Cerebellar nuclear complex (tissue), 1 donor: ENCODE measurements around the gene NEBL.

Source experiments
- DNase-seq, 2 experiments: peaks; one replicate each; lab custom pipeline; 2025; lab: John Stamatoyannopoulos, UW

Gene NEBL

DNA sequence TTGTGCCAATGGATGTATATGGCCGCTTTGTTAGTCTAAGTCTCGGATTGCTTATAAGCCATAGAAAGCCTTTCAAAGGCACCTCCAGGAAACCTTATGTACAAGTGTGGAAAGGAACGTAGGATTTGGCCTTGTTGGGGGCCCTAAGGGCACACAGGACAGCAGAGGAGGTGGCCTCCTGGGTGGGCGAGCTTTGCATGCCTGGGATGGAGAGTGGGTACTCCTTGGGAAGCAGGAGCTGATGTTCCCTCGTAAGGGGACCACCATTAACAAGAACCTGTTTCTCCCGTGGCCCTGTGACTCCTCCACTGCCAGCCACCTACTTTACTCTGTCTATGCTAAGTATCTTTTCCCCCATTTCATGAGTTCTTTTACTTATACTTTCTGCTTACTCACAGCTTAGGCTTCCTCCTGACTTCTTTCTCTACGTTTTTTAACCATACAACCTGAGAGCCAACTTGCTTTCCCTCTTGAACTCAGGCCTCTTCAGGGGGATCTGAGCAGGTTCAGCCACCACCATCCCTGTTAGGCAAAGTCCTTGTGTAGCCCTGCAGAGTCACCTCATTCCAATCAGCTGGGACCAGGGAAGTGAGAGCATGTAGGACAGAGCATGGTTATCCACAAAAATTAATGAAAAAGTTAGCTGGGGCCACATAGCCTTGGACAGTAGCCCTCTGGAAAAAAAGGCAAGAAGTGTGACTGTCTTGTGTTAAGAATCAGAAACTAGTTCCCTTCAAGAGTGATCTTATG lies 118.9 kb downstream of the NEBL start:
- DNase-seq, result no peak

DNA sequence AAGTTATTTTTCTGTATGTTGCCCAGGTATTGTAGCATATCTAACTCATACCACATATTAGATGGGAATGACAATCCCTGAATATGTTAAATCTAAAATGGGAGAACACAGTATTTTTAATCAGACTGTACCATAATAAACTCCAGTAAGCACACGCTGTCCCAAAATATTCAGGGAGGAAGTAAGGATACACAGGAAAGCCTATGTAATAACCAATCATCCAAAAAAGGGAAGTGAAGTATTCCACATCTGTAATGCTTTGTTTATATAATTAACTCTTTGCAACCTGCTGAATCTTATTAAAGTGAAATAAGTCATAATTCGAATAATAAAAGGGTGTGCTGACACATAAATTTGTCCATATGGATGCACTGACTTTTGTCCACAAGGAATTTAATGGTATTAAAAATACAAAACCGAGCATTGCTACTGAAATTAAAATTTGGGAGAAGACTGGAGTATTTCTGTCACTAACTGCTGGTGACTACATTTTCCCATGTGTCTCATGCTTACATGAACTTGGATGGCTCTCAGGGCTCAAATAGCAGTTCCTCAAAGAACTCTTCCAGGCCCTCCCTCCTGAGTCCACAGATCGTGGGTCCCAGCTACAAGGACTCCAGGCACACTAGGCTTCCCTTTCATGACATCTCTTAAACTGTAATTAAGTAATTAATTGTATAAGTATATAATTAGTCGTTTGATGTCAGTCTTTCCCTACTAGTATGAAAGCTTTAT lies 120.6 kb downstream of the NEBL start:
- DNase-seq, result no peak

GRCh38 chr10:20771051-20771450 lies 126.1 kb downstream of the NEBL start:
- no peak for DNase-seq

- DNase-seq, result no peak
Observed at GRCh38 chr10:20769481-20769880, 127.6 kb downstream of the NEBL start.

DNA sequence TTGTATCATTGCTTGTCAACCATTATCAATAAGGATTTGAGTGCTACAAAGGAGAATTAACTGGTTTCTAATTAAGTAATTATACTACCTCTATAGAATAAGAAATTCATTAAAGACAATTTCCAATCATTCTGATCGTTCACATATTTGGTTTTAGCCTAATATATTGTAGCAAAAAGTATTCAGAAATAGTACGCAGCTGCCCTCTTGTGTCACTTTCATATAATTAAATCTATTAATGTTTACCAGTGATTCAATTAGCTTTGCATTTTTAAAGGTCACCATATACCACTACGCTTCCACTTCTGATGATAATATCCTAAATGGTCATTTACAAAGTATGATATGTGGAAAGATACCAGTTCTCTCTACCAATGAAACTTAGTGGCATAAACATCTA lies 128.3 kb downstream of the NEBL start:
- DNase-seq, result no peak

- DNase-seq, result no peak
Observed at GRCh38 chr10:20767028-20767427, 130.1 kb downstream of the NEBL start.

- DNase-seq, result no peak
Observed at GRCh38 chr10:20765066-20765465, 132.0 kb downstream of the NEBL start.

- no peak for DNase-seq
Observed at GRCh38 chr10:20760460-20760859, 136.7 kb downstream of the NEBL start.

DNA sequence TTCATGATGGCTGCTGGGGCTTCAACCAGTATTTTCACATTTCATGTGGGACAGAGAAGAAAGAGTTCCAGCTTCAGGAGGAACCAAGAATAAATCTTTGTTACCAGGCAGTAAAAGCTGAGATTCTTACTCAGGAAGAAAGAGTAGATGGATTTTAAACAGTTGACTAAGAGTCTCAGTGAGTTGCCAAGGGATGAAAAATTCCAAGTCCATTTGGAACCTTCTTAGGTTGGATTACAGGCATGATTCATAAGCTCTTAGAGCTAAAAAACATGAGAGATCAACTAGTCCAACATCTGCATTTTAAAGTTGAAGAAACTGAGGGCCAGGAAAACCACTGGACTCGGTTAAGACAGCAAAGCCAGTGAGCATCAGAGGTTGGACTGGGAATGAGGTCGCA lies 148.6 kb downstream of the NEBL start:
- DNase-seq, result no peak

DNA sequence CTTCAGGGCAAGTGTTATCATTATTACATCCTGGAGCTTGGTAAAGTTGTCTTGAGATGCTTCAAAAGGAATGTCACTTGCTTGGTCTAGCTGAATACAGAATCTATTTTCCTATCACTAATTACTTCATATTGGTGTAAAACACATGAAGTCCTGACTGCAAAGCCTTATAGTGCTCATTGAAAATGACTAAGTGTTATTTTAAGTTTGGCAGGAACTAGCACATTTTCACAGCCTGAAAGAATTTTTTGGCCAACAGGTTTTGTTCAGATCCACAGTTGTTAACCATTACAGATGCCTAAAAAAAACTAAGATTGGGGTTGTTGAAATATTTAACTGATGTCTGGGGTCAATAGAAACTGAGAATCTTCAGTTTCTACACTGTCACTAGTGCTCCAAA lies 149.3 kb downstream of the NEBL start:
- DNase-seq, result no peak

DNA sequence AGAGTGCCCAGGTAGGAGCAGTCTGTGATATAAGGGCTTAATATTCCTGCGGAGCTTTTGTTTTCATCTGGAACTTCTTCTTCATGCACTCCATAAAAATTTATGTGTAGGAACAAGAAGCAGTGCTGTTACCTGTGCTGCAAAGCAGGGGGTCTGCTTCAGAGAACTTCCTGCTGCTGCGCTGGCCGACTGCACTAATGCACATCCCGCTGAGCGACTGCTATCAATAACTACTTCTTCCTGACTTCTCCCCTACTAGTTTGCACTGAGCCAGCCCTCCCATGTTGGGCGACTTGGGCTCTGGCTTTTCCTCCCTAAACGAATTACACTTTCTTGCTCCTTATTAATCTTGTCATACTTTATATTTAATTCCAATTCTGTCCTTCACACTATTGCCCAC lies 150.3 kb downstream of the NEBL start:
- no peak for DNase-seq

DNA sequence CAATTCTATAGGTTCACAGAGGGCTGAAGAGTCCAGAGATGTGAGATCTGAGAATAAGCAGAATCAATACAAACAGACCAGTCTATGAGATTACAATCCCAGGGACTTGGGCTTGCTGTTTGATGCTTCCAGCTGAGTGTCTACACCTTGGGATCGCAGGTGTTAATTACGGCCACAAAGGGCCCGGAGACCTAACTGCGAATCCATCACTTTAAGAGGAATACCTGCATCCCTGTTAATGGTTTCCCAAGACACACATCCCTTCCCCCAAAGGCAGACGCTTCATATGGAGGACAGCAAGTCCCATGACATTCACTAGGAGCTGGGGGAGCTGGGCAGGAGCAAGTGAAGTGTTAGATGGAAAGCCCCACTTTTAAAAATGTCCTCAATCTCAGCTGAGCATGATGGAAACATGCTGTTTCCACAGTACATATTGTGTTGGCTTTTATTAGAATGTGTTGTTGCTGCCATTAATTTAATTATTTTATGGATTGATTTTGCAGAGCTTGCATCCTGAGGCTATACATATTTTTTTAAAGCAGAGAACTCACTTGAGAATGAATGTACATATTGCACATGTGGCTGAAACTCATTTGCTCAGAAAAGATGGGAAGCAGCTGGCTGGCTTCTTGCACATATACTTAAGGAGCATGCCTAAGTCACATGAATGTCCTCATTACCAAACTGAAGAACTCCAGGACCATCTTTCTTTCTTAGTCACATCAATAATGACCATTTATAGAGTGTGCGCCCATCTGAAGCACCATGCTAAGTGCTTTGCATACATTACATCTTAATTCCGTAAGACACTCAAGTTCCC lies 151.3 kb downstream of the NEBL start:
- DNase-seq, result no peak

GRCh38 chr10:20744821-20745220 lies 152.3 kb downstream of the NEBL start:
- no peak for DNase-seq

- no peak for DNase-seq
Observed at GRCh38 chr10:20743942-20744341, 153.2 kb downstream of the NEBL start.

- DNase-seq, result no peak
Observed at GRCh38 chr10:20742737-20743541, 154.2 kb downstream of the NEBL start.

- no peak for DNase-seq
Observed at GRCh38 chr10:20740120-20740519, 157.0 kb downstream of the NEBL start.

DNA sequence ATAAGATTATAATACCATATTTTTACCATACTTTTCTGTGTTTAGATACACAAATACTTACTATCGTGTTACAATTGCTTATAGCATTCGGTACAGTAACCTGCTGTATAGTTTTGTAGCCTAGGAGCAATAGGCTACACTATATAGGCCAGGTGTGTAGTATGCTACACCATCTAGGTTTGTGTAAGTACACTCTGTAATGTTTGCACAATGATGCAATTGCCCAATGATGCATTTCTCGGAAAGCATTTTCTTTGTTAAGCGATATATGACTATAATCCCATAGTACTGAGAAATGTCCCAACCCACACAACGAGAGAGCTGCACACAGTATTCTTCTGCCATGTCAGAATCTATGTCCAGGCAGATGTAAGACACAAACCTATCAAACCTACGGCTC lies 160.0 kb downstream of the NEBL start:
- DNase-seq, result no peak
